Esophagus muscularis mucosa (tissue), 4 donors: ENCODE measurements around the gene USP2. TPM values are rescaled to one million over a fixed set of nuclear protein-coding genes. Genes with fewer than 3 reads are reported as not detected.

Source experiments
- DNase-seq: peaks from one replicate; pipeline ENCODE4 v3.0.0-alpha.2; 2017; ENCODE audit errors: extremely low spot score
- H3K27ac ChIP-seq, 4 donors: fragments of 200-600 bp; sonication (generic); replicated peaks in 1 of 4; 1 replicate in 3 of 4; 2 replicates in 1 of 4; pipeline ENCODE4 v1.5.1; 2016 to 2019; ENCODE audit warnings: mild to moderate bottlenecking in 1 of 4
- H3K27me3 ChIP-seq, 4 donors: fragments of 200-600 bp; sonication (generic); one replicate each; pipeline versions ENCODE4 v1.5.1 to v1.6.0; 2016 to 2019
- H3K36me3 ChIP-seq, 4 donors: fragments of 200-600 bp; sonication (generic); one replicate each; pipeline ENCODE4 v1.5.1; 2016 to 2019
- H3K4me1 ChIP-seq, 4 donors: fragments of 200-600 bp; sonication (generic); one replicate each; pipeline ENCODE4 v1.5.1; 2016 to 2019
- H3K4me3 ChIP-seq, 4 donors: fragments of 200-600 bp; sonication (generic); 1 replicate in 2 of 4; 2 replicates in 2 of 4; pipeline ENCODE4 v1.5.1; 2016 to 2019; ENCODE audit warnings: mild to moderate bottlenecking in 4 of 4, moderate library complexity in 1 of 4
- H3K9me3 ChIP-seq, 4 donors: fragments of 200-600 bp; sonication (generic); 1 replicate in 3 of 4; 2 replicates in 1 of 4; pipeline ENCODE4 v1.5.1; 2016 to 2019
- EP300 ChIP-seq: sonication (generic); formaldehyde crosslinking; IDR thresholded peaks from one replicate; pipeline ENCODE4 v1.6.1; 2017; ENCODE audit warnings: antibody characterized with exemption
- POLR2A ChIP-seq: fragments of 450-650 bp; IDR thresholded peaks from one replicate; pipeline ENCODE4 v1.6.1; 2017; ENCODE audit warnings: antibody characterized with exemption, moderate library complexity, mild to moderate bottlenecking, low read depth
- POLR2AphosphoS5 ChIP-seq, 2 donors: sonication (generic); formaldehyde crosslinking; IDR thresholded peaks; one replicate each; pipeline ENCODE4 v1.6.1; 2017; ENCODE audit warnings: antibody characterized with exemption in 2 of 2
- WGBS: methylation state at CpG from one replicate; pipeline ENCODE4 v1.1.5; 2018; 5-methylcytosine and 5-hydroxymethylcytosine counted together
- intact Hi-C: fragments of 100-400 bp; cut with DNase I; formaldehyde crosslinking; loops from one replicate; pipeline ENCODE4 v1.15.1; 2023
- total RNA-seq, 4 donors: library from RNA; depleted of rRNA; stranded (reverse); fragments of >200 nt; gene quantifications; one replicate each; pipeline versions ENCODE4 v1.1.0 to v1.2.1, GENCODE V29; 2016
- TF ChIP-seq, protein P1 (sequence below), 3 experiments: fragments of 200-600 bp in 2 of 3; fragments of 450-650 bp in 1 of 3; sonication (generic) in 2 of 3; IDR thresholded peaks; one replicate each; pipeline ENCODE4 v1.5.1; 2017 to 2019; ENCODE audit warnings: antibody characterized with exemption in 3 of 3, mild to moderate bottlenecking in 2 of 3, moderate library complexity in 1 of 3

USP2 gene
- total RNA-seq, 4 donors from 2014 or later: 4.6 to 9.9 (median 6.1) TPM

DNA sequence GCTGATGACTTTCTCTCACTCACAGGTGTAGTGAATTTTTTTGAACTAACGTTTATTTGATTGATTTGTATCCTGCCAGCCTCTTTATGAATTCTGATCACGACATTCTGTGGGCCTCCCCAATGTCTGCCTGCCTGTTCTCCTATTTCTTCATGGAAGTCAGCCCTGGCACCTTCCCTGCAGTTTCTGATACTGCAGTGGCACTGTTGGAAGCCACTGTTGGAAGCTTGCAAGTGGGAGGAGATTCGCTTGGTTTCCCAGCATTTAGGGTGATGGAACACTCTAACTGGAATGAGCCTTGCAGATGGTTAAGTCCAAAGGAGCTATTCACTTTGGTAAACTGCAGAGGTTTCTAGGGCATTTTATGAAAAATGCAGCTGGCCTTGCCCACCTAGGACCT, 42.8 kb upstream of the USP2 start:
- H3K4me1 ChIP-seq: peaks cover 19 to 30% (median 27%) of the 10 kb centered on the region in 4 donors
- 88% methylated on average over 3 of the region's 3 CpGs for WGBS
- intact Hi-C loops: no loop called here

DNA sequence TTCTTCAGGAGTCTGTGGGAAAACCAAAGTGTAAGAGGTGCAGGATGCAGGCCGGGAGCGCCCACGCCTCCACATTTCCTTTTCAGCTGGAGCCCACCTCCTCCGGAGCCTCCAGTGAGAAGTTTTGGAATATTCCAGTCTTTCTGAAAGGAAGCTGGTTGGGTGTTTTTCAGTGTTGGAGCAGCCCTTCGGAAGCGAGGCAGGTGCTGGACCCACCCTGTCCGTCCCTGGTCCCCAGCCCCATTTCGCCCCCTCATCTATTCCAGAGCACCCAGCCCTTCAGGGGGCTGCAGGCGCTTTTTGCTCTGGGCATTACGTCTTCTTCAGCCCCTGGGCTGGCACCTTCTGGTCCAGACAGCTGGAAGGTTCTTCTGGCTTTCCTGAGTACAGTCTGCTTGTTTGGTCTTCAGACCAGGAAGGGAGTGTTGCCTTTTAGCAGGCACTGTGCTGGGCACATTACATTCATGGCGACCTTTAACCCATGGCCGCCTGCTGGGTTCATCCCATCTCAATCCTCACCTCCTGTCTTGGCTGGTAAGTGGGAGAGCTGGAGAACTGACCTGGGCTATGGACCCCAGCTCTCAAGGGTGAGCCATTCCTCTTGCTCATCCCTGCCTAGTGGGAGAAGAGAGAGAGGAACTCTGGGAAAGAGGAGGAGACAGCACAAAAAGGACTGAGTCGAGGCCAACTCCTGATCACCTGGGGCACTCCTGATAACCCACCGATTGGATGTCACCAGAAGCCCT, 42.2 kb upstream of the USP2 start:
- TF ChIP-seq, protein P1, sequence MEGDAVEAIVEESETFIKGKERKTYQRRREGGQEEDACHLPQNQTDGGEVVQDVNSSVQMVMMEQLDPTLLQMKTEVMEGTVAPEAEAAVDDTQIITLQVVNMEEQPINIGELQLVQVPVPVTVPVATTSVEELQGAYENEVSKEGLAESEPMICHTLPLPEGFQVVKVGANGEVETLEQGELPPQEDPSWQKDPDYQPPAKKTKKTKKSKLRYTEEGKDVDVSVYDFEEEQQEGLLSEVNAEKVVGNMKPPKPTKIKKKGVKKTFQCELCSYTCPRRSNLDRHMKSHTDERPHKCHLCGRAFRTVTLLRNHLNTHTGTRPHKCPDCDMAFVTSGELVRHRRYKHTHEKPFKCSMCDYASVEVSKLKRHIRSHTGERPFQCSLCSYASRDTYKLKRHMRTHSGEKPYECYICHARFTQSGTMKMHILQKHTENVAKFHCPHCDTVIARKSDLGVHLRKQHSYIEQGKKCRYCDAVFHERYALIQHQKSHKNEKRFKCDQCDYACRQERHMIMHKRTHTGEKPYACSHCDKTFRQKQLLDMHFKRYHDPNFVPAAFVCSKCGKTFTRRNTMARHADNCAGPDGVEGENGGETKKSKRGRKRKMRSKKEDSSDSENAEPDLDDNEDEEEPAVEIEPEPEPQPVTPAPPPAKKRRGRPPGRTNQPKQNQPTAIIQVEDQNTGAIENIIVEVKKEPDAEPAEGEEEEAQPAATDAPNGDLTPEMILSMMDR (IDR thresholded peaks at IDR 0.05): no peak
- TF ChIP-seq EP300 (no peak), POLR2A (no peak), POLR2AphosphoS5 (IDR thresholded peaks at IDR 0.05) (no peak)
- H3K36me3 ChIP-seq: peaks cover 0 to 13% (median 0%) of the 10 kb centered on the region in 4 donors
- intact Hi-C loops: no loop called here
- no peak for DNase-seq
- H3K4me1 ChIP-seq: peaks cover 19 to 30% (median 27%) of the 10 kb centered on the region in 4 donors
- peak overlapping the region in 2 of 4 donors; percentile 49 to 76 for H3K27ac ChIP-seq
- peaks cover 0 to 29% (median 0%) of the 10 kb centered on the region in 4 donors for H3K27me3 ChIP-seq
- no peaks in the 10 kb centered on the region for H3K9me3 ChIP-seq
- WGBS: 55% methylated on average over 14 of the region's 14 CpGs
- H3K4me3 ChIP-seq: peak overlapping the region; percentile 57 to 65 (median 59)

More for the DNA sequence above, 42.8 kb upstream of the USP2 start:
- DNase-seq: no peak
- H3K27ac ChIP-seq: no peak overlapping the region
- no peaks in the 10 kb centered on the region for H3K9me3 ChIP-seq
- peaks cover 0 to 7% (median 0%) of the 10 kb centered on the region in 4 donors for H3K36me3 ChIP-seq
- H3K27me3 ChIP-seq: peaks cover 0 to 29% (median 0%) of the 10 kb centered on the region in 4 donors
- H3K4me3 ChIP-seq: no peak overlapping the region
- TF ChIP-seq POLR2A: no peak
- no peak for TF ChIP-seq POLR2AphosphoS5 (IDR thresholded peaks at IDR 0.05)
- no peak for TF ChIP-seq EP300
- TF ChIP-seq, protein P1 (IDR thresholded peaks at IDR 0.05): no peak

DNA sequence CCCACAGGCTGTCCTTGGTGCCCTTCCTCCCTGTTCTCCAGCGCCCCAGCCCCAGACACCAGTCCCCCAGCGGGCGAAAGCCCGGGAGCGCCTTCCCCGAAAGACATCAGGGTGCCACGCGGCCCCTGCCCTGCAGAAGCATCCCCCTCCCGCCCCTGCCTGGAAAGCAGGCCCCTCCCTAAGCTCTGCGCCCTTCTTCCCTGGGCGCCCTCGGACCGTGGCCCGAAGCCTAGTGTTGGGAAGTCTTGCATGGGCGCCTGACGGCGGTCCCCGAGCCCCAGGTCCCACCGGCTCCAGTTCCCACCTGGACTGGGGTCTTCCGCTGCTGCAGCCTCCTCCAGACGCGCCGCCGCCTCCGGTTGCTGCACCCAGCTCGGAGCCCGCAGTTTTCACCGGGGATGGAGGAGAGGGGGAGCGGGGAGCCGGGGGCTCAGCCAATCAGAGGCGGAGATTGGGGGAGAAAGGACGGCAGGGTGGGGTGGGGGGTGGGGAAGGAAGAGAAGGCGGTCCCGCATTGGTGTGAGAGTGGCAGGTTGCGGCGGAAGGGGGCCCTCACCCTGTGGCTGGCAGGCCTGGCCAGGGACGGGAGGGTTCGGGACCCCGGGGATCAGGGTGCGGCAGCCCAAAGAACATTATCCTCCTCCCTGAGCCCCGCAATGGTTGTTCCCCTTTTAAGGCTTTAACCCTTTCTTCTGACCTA, 41.5 kb upstream of the USP2 start, which contains the start of gene THY1:
THY1 (minus strand) TSS at position 364 of the 700 bp plus-strand sequence. CDS start 2,267 bp downstream, outside the sequence.
- Histone ChIP-seq H3K27me3 (peaks cover 0 to 29% (median 0%) of the 10 kb centered on the region in 4 donors), H3K4me3 (peak within 1 kb of the TSS; percentile 57 to 65 (median 59)), H3K27ac (peak within 1 kb of the TSS; percentile 30 to 76 (median 54)), H3K9me3 (no peaks in the 10 kb centered on the region), H3K36me3 (peaks cover 0 to 16% (median 0%) of the 10 kb centered on the region in 4 donors), H3K4me1 (peaks cover 19 to 38% (median 28%) of the 10 kb centered on the region in 4 donors)
- TF ChIP-seq POLR2AphosphoS5 (IDR thresholded peaks at IDR 0.05): peak in 1 of 2 donors; percentile 13
- no peak for TF ChIP-seq EP300
- WGBS: 5% methylated on average over 8 of the region's 41 CpGs
- intact Hi-C loops: no loop called here
- no peak for DNase-seq

DNA sequence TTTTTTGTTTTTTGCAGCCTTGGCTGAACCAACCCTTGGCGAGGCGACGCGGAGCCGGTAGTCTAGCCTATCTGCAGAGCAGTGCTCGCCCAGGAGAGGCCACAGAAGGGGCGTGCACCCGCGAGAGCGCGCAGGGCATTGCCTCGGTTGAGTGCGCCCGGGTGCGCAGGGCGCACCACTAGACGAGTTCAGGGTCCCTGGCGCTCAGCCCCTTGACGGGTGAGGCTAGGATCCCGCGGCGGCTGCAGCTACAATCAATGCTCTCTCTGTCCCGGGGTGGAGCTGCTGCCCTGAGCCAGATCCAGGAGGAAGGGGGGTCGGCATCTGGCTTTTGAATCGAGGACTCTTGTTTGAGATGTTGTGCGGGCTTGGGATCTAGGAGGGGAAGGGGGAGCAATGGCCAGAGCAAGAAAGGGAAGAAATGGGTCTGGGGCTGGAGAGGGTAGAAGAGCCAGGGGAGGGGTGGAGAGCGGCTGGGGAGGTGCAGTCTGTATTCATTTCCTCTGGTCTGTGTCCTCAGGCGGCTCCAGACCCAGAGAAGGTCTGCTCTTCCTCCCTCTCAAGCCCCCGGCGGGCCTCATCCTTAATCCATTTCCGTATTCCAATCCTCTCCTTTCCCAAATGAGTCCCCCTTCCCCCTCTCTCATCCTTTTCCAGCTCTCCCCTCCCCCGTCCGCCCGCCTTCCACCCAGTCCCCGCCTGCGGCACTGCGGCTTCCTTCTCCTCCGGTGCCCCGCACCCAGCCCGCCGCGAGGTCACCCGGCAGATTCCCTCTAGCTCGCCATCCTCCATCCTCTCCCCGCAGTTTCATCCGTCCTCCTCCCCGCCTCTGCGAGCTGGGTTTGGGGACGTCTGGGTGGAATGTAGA, 40.7 kb upstream of the USP2 start:
- TF ChIP-seq EP300 (no peak), POLR2AphosphoS5 (IDR thresholded peaks at IDR 0.05) (no peak), POLR2A (no peak)
- TF ChIP-seq, protein P1 (IDR thresholded peaks at IDR 0.05): no peak
- WGBS: 1% methylated on average over 43 of the region's 49 CpGs

More for the DNA sequence above, 40.7 kb upstream of the USP2 start:
- no peak for DNase-seq
- Histone ChIP-seq H3K36me3 (peaks cover 0 to 16% (median 0%) of the 10 kb centered on the region in 4 donors), H3K27ac (peak overlapping the region; percentile 30 to 76 (median 54)), H3K9me3 (no peaks in the 10 kb centered on the region), H3K4me3 (peak overlapping the region; percentile 57 to 65 (median 59)), H3K4me1 (peaks cover 19 to 45% (median 36%) of the 10 kb centered on the region in 4 donors), H3K27me3 (peaks cover 0 to 29% (median 0%) of the 10 kb centered on the region in 4 donors)
- intact Hi-C loops: no loop called here
